Stimulated activated CD4-positive, alpha-beta T cell treated with anti-CD3 and anti-CD28 coated beads, Interleukin-12 subunit alpha, Interleukin-12 subunit beta, amount 100 ng/mL, for 24 hours (primary cell): ENCODE measurements around the gene FMO4.
"Not testable (repeated sequence)": the region's sequence is repeated elsewhere in the genome, so short reads cannot be mapped to it uniquely, and the experiment has no call there.

ENCODE experiments used
- DNase-seq, 2 experiments: peaks; one replicate each; pipeline ENCODE4 v3.0.0-alpha.2; 2020; ENCODE audit warnings: low read depth in 2 of 2

FMO4 gene

GRCh38 chr1:171334024-171334640 lies 20.1 kb downstream of the FMO4 start:
- no peak for DNase-seq

- DNase-seq = no peak
These were observed 22.0 kb downstream of the FMO4 start for GRCh38 chr1:171335964-171336363.

- DNase-seq = not testable (repeated sequence)
These were observed 25.4 kb downstream of the FMO4 start for GRCh38 chr1:171339345-171339744.

GRCh38 chr1:171343727-171344472 lies 29.9 kb downstream of the FMO4 start:
- no peak for DNase-seq

GRCh38 chr1:171344473-171344820 lies 30.5 kb downstream of the FMO4 start:
- no peak for DNase-seq

GRCh38 chr1:171345536-171345935 lies 31.6 kb downstream of the FMO4 start:
- no peak for DNase-seq

GRCh38 chr1:171346881-171347280 lies 32.9 kb downstream of the FMO4 start:
- no peak for DNase-seq

GRCh38 chr1:171350594-171350993 lies 36.6 kb downstream of the FMO4 start:
- no peak for DNase-seq

GRCh38 chr1:171351961-171352360 lies 38.0 kb downstream of the FMO4 start:
- no peak for DNase-seq

- no peak for DNase-seq
These were observed 38.6 kb downstream of the FMO4 start for GRCh38 chr1:171352554-171352953.

GRCh38 chr1:171355727-171356126 lies 41.7 kb downstream of the FMO4 start:
- DNase-seq = no peak

- DNase-seq = no peak
These were observed 43.2 kb downstream of the FMO4 start for GRCh38 chr1:171357179-171357578.

GRCh38 chr1:171359355-171359648 lies 45.3 kb downstream of the FMO4 start:
- not testable (repeated sequence) for DNase-seq

GRCh38 chr1:171359731-171360527 lies 45.9 kb downstream of the FMO4 start:
- not testable (repeated sequence) for DNase-seq

GRCh38 chr1:171366085-171366484 lies 52.1 kb downstream of the FMO4 start:
- no peak for DNase-seq

GRCh38 chr1:171366816-171367215 lies 52.8 kb downstream of the FMO4 start:
- no peak for DNase-seq

- DNase-seq = no peak
These were observed 53.5 kb downstream of the FMO4 start for GRCh38 chr1:171367436-171367835.

GRCh38 chr1:171372418-171373084 lies 58.6 kb downstream of the FMO4 start:
- DNase-seq = no peak

- not testable (repeated sequence) for DNase-seq
These were observed 59.6 kb downstream of the FMO4 start for GRCh38 chr1:171373357-171374122.

GRCh38 chr1:171379846-171380245 lies 65.9 kb downstream of the FMO4 start:
- no peak for DNase-seq

GRCh38 chr1:171381866-171382210 lies 67.9 kb downstream of the FMO4 start:
- no peak for DNase-seq

- DNase-seq = no peak
These were observed 70.5 kb downstream of the FMO4 start for GRCh38 chr1:171384496-171384895.
